ENCODE measurements around the gene LEMD1. TPM values are rescaled to one million over a fixed set of nuclear protein-coding genes. Genes with fewer than 3 reads are reported as not detected.

Gene LEMD1
- total RNA-seq, 4 donors from 2014 or later, result 1.1 to 1.4 (median 1.3) TPM; not detected in 1

DNA sequence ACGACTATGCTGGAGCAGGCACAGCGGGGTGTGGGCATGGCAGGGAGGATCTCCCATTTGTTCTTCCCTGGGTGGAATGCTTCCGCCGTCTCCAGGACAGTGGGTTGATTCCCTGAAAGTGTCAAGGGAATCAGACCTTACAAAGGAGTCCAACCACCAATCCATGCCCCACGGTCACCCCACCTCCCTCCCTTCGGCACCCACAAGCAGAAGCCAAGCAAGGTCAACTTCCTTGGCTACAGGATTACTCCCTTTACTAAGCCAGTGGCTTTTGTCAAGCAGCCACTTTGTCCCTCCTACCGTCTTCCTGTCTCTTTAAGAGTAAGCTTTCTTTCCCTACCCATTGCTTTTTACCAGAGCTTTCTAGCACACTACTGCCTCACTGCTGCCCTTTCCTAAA is 84.4 kb downstream of the LEMD1 start:
- Histone ChIP-seq H3K36me3 (no peaks in the 10 kb centered on the region), H3K9me3 (no peaks in the 10 kb centered on the region), H3K4me1 (peaks cover 0 to 13% (median 0%) of the 10 kb centered on the region in 3 donors), H3K27ac (no peak overlapping the region), H3K4me3 (no peak overlapping the region), H3K27me3 (peaks cover 0 to 42% (median 0%) of the 10 kb centered on the region in 4 donors)
- intact Hi-C loops (cut with DNase I), result loop anchor here (10.0 kb wide), 1 partner anchor 157 kb away; no protein-coding TSS in a partner anchor
- TF ChIP-seq, protein P1, sequence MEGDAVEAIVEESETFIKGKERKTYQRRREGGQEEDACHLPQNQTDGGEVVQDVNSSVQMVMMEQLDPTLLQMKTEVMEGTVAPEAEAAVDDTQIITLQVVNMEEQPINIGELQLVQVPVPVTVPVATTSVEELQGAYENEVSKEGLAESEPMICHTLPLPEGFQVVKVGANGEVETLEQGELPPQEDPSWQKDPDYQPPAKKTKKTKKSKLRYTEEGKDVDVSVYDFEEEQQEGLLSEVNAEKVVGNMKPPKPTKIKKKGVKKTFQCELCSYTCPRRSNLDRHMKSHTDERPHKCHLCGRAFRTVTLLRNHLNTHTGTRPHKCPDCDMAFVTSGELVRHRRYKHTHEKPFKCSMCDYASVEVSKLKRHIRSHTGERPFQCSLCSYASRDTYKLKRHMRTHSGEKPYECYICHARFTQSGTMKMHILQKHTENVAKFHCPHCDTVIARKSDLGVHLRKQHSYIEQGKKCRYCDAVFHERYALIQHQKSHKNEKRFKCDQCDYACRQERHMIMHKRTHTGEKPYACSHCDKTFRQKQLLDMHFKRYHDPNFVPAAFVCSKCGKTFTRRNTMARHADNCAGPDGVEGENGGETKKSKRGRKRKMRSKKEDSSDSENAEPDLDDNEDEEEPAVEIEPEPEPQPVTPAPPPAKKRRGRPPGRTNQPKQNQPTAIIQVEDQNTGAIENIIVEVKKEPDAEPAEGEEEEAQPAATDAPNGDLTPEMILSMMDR (IDR thresholded peaks at IDR 0.05), result no peak
- no peak for TF ChIP-seq POLR2A (IDR thresholded peaks at IDR 0.05)
- DNase-seq, result no peak
- WGBS, 2 donors, result 76 to 82% methylated on average over 6 of the region's 7 CpGs

DNA sequence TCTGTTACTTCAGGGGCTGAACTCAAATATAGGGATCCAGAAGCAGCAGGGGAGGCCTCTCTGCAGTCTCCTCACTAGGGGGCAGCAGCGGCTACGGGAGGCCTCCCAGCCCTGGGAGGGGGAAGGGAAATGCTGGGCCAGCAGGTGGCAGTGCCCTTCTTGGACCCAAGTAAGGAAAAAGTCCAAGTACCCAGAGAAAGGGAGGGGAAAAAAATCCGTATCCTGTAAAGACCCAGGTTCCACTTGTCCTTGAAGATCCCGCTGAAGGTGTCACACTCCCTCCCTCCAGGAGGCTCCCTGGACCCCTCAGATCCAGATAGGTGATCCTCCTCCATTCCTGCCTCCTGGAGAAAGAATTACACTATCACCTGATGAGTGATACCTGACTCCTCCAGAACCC is 86.2 kb downstream of the LEMD1 start:
- TF ChIP-seq, protein P1 (IDR thresholded peaks at IDR 0.05), result peak; percentile 87 to 98 (median 94)
- TF ChIP-seq POLR2A (IDR thresholded peaks at IDR 0.05), result no peak
- no peak for DNase-seq
- Histone ChIP-seq H3K4me3 (no peak overlapping the region), H3K9me3 (no peaks in the 10 kb centered on the region), H3K27me3 (peaks cover 0 to 41% (median 0%) of the 10 kb centered on the region in 4 donors), H3K4me1 (peaks cover 0 to 6% (median 0%) of the 10 kb centered on the region in 3 donors), H3K36me3 (no peaks in the 10 kb centered on the region), H3K27ac (no peak overlapping the region)
- WGBS, 2 donors, result 0 to 3% methylated on average over 2 to 4 of the region's 4 CpGs
- intact Hi-C loops (cut with DNase I), result loop anchor here (10.0 kb wide), 1 partner anchor 159 kb away; no protein-coding TSS in a partner anchor

DNA sequence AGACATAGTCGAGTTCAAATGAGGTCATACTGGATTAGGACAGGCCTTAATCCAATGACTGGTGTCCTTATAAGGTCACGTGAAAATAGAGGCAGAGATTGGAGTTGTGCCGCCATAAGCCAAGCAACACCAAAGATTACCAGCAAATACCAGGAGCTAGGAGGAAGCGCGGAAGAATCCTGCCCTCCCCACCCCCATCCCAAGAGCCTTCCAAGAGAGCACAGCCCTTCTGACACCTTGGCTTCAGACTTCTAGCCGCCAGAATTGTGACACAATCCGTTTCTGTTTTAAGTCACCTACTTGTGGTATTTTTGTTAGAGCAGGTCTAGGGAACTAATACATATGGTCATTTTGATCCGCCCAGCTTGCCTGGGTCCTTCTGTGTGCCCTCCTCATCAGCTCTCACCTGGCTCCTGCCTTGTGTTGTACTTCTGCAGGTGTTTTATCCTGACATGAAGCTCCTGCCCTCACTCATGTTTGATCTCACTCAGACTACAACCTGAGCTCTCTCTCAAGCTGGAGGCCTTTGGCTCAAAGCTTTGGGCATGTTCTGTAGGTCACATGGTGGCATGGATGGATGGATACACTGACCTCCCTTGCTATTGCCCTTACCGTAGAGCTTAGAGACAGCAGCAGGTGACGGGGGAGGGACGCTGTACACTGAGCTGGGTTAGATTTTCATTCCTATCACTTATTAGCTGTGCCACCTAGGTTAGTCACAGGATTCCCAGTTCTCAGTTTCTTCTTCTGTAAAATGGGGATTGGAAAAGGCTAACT is 89.7 kb downstream of the LEMD1 start:
- DNase-seq, result no peak
- no peaks in the 10 kb centered on the region for H3K36me3 ChIP-seq
- no peaks in the 10 kb centered on the region for H3K9me3 ChIP-seq
- peaks cover 0 to 38% (median 0%) of the 10 kb centered on the region in 4 donors for H3K27me3 ChIP-seq
- intact Hi-C loops (cut with DNase I), result loop anchor here (10.0 kb wide), 1 partner anchor 163 kb away; no protein-coding TSS in a partner anchor
- 82 to 90% methylated on average over 11 of the region's 11 CpGs for WGBS, 2 donors
- no peak overlapping the region for H3K4me3 ChIP-seq
- no peak overlapping the region for H3K27ac ChIP-seq
- H3K4me1 ChIP-seq, result peaks cover 0 to 4% (median 0%) of the 10 kb centered on the region in 3 donors
- TF ChIP-seq, protein P1 (IDR thresholded peaks at IDR 0.05), result no peak
- TF ChIP-seq POLR2A (IDR thresholded peaks at IDR 0.05), result no peak

Small RNAs within 50 kb of the gene (small RNA-seq; reads per million reads assigned to genes)
- 2.1 to 3.7 (median 3.3) reads per million in 4 donors for gene MIR135B
- gene SNRPGP10, result 0 reads per million in 4 donors

Other genes with a start within 250 kb of the LEMD1 start
- 10 to 100 TPM in 1 of 4 donors, 1 to 10 TPM in 3; 6.5 to 10.9 (median 6.9) TPM for gene DSTYK, start 210.4 kb downstream of the LEMD1 start, total RNA-seq
- 1 to 10 TPM in 1 of 4 donors, under 1 TPM in 3; 0.76 to 1.9 (median 0.91) TPM for gene TMCC2, start 194.1 kb downstream of the LEMD1 start, total RNA-seq
- gene NUAK2, start 100.3 kb downstream of the LEMD1 start, total RNA-seq, result 10 to 100 TPM; 15.8 to 32.0 (median 21.4) TPM
- gene KLHDC8A, start 65.1 kb downstream of the LEMD1 start, total RNA-seq, result 1 to 10 TPM in 3 of 4 donors, under 1 TPM in 1; 0.97 to 4.4 (median 2.1) TPM
- 1 to 10 TPM in 2 of 4 donors, under 1 TPM in 2; 0.29 to 2.3 (median 0.99) TPM for gene BLACAT1, start 34.0 kb upstream of the LEMD1 start, total RNA-seq
- 10 to 100 TPM in 1 of 4 donors, 1 to 10 TPM in 3; 2.5 to 10.7 (median 6.3) TPM for gene CDK18, start 82.6 kb upstream of the LEMD1 start, total RNA-seq
- gene ELK4, start 210.0 kb upstream of the LEMD1 start, total RNA-seq, result 10 to 100 TPM; 13.2 to 27.7 (median 16.0) TPM